ENCODE measurements around the gene SDR9C7. TPM values are rescaled to one million over a fixed set of nuclear protein-coding genes. Genes with fewer than 3 reads are reported as not detected.
"Not testable (repeated sequence)": the region's sequence is repeated elsewhere in the genome, so short reads cannot be mapped to it uniquely, and the experiment has no call there.

The SDR9C7 gene
- total RNA-seq: not detected
- polyA plus RNA-seq: not detected

- Histone ChIP-seq H3K4me3 (ENCODE audit: low read length) (no peak within 1 kb of the TSS), H3K36me3 (ENCODE audit: insufficient read depth, low read length) (no peaks in the 10 kb centered on the region), H3K4me1 (ENCODE audit: insufficient read depth, low read length) (no peaks in the 10 kb centered on the region), H3K27ac (ENCODE audit: low read depth, low read length) (no peak within 1 kb of the TSS), H3K27me3 (ENCODE audit: insufficient read depth, low read length, poor library complexity, severe bottlenecking) (no peaks in the 10 kb centered on the region), H3K9me3 (ENCODE audit: low read length) (no peaks in the 10 kb centered on the region)
- Mint-ChIP-seq H3K4me1 (peaks cover 0 to 4% (median 3%) of the 10 kb centered on the region in 3 donors), H3K36me3 (no peaks in the 10 kb centered on the region), H3K9me3 (no peaks in the 10 kb centered on the region), H3K4me3 (no peak within 1 kb of the TSS), H3K27ac (peak within 1 kb of the TSS in 1 of 8 donors; percentile 54), H3K27me3 (peaks cover 10 to 14% of the 10 kb centered on the region in 2 donors)
- ChIA-PET POLR2A (no interaction called here), CTCF (no interaction called here)
- DNase-seq: no peak
Measured at GRCh38 chr12:56933826-56934625, at the start of gene SDR9C7. TSS of gene SDR9C7 (minus strand) at chr12:56934408. CDS start at chr12:56934261, 147 bp downstream.

- Histone ChIP-seq H3K4me3 (ENCODE audit: low read length) (no peak overlapping the region), H3K4me1 (ENCODE audit: insufficient read depth, low read length) (peaks cover 9% of the 10 kb centered on the region), H3K9me3 (ENCODE audit: low read length) (no peaks in the 10 kb centered on the region), H3K27me3 (ENCODE audit: insufficient read depth, low read length, poor library complexity, severe bottlenecking) (no peaks in the 10 kb centered on the region), H3K36me3 (ENCODE audit: insufficient read depth, low read length) (no peaks in the 10 kb centered on the region), H3K27ac (ENCODE audit: low read depth, low read length) (no peak overlapping the region)
- no peaks in the 10 kb centered on the region for H3K9me3 Mint-ChIP-seq
- H3K27ac Mint-ChIP-seq: no peak overlapping the region
- ChIA-PET POLR2A (no interaction called here), CTCF (no interaction called here)
- peaks cover 5 to 8% (median 6%) of the 10 kb centered on the region in 3 donors for H3K4me1 Mint-ChIP-seq
- peaks cover 0 to 1% of the 10 kb centered on the region in 2 donors for H3K27me3 Mint-ChIP-seq
- DNase-seq: no peak
- peaks cover 0 to 3% (median 0%) of the 10 kb centered on the region in 3 donors for H3K36me3 Mint-ChIP-seq
- H3K4me3 Mint-ChIP-seq: no peak overlapping the region
Measured at GRCh38 chr12:56983386-56983785, 49.2 kb upstream of the SDR9C7 start.

DNA sequence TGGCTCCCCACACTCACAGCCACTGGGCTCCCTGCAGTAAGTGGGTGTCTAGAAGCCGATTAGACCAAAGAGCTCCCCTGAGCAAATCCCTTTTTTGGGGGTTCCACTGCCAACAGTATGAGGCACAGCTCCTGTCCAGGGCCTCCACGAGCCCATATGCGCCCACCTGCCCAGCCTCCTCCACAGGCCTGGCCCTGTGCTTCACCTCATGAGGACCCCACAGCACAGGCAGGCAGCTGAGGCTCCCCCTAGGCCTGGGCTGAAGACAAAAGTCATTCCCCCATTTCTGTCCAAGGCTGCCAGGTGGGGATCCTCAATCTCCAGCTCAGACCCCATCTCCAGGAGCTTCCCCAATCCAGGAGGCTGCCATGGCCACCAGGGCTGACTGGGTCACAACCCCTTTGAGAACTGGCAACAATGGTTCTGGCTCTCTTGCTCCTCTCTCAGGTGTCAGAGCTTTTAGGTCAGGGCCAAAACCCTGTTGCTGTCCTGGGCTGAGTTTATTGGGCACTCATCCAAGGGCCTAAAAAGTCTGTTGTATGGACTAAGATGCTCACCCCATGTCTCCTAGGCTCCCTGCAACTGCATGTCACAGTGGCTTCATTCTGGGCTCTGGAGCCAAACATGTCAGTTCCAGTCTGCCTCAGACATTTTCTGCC lies 48.5 kb upstream of the SDR9C7 start:
- H3K9me3 ChIP-seq (ENCODE audit: low read length); H3K36me3 ChIP-seq (ENCODE audit: insufficient read depth, low read length); DNase-seq; H3K4me1 Mint-ChIP-seq; H3K27me3 ChIP-seq (ENCODE audit: insufficient read depth, low read length, poor library complexity, severe bottlenecking); H3K4me3 ChIP-seq (ENCODE audit: low read length); H3K27ac Mint-ChIP-seq; CTCF ChIA-PET; POLR2A ChIA-PET; H3K4me3 Mint-ChIP-seq; H3K27ac ChIP-seq (ENCODE audit: low read depth, low read length); H3K4me1 ChIP-seq (ENCODE audit: insufficient read depth, low read length); H3K36me3 Mint-ChIP-seq; H3K9me3 Mint-ChIP-seq; H3K27me3 Mint-ChIP-seq: not testable (repeated sequence)

DNA sequence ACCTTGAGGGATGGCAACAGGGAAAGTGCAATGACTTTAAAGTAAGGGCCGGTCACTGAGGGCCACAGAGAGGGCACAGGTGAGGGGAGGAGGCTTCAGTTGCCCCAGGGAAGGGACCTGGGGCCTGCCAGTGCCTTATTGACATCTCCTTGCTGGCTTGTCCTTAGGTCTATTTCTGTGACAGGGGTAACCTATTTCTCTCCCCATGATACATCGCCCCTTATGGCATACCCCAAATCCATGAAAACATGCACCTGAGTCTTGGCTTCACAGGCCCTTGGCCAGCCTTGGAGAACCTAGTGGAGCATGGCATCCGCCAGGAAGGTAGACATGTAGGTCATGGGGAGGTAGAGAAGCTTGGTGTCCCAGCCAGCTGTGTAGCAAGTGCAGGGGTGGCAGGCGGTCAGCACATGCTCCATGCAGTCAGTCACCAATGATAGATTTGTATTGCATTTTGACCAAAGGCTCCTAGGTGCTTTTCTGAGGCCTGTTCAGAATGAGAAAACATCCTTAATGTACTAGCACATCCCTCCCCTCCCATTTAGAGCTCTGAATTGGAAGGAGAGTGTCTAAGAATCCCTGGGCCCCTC lies 46.8 kb upstream of the SDR9C7 start:
- no peak overlapping the region for H3K4me3 ChIP-seq (ENCODE audit: low read length)
- Mint-ChIP-seq H3K36me3 (peaks cover 0 to 3% (median 0%) of the 10 kb centered on the region in 3 donors), H3K4me3 (no peak overlapping the region), H3K27me3 (peaks cover 0 to under 1% of the 10 kb centered on the region in 2 donors), H3K9me3 (peaks cover 0 to 3% (median 0%) of the 10 kb centered on the region in 5 donors), H3K4me1 (no peaks in the 10 kb centered on the region), H3K27ac (no peak overlapping the region)
- ChIA-PET POLR2A (no interaction called here), CTCF (no interaction called here)
- no peaks in the 10 kb centered on the region for H3K9me3 ChIP-seq (ENCODE audit: low read length)
- no peaks in the 10 kb centered on the region for H3K36me3 ChIP-seq (ENCODE audit: insufficient read depth, low read length)
- no peak for DNase-seq
- H3K4me1 ChIP-seq (ENCODE audit: insufficient read depth, low read length): no peaks in the 10 kb centered on the region
- H3K27me3 ChIP-seq (ENCODE audit: insufficient read depth, low read length, poor library complexity, severe bottlenecking): no peaks in the 10 kb centered on the region
- H3K27ac ChIP-seq (ENCODE audit: low read depth, low read length): no peak overlapping the region

DNA sequence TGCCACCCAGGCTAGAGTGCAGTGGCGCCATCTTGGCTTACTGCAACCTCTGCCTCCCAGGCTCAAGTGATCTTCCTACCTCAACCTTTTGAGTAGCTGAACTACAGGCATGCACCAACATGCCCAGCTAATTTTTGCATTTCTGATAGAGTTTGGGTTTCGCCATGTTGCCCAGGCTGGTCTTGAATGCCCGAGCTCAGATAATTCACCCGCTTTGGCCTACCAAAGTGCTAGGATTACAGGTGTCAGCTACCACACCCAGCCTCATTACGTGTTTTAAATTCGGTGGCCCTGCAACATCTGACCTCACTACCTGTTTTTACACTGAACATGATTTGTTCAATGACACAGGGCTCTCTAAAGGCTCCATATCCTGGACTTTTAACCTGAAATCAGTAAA lies 46.1 kb upstream of the SDR9C7 start:
- CTCF ChIA-PET: no interaction called here
- POLR2A ChIA-PET: no interaction called here
- no peaks in the 10 kb centered on the region for H3K9me3 ChIP-seq (ENCODE audit: low read length)
- Mint-ChIP-seq H3K9me3 (peaks cover 0 to 3% (median 0%) of the 10 kb centered on the region in 5 donors), H3K36me3 (peaks cover 0 to 3% (median 0%) of the 10 kb centered on the region in 3 donors), H3K27me3 (no peaks in the 10 kb centered on the region), H3K4me1 (no peaks in the 10 kb centered on the region), H3K27ac (no peak overlapping the region), H3K4me3 (no peak overlapping the region)
- no peaks in the 10 kb centered on the region for H3K27me3 ChIP-seq (ENCODE audit: insufficient read depth, low read length, poor library complexity, severe bottlenecking)
- H3K36me3 ChIP-seq (ENCODE audit: insufficient read depth, low read length): no peaks in the 10 kb centered on the region
- DNase-seq: no peak
- H3K4me1 ChIP-seq (ENCODE audit: insufficient read depth, low read length): no peaks in the 10 kb centered on the region
- no peak overlapping the region for H3K4me3 ChIP-seq (ENCODE audit: low read length)
- no peak overlapping the region for H3K27ac ChIP-seq (ENCODE audit: low read depth, low read length)

DNA sequence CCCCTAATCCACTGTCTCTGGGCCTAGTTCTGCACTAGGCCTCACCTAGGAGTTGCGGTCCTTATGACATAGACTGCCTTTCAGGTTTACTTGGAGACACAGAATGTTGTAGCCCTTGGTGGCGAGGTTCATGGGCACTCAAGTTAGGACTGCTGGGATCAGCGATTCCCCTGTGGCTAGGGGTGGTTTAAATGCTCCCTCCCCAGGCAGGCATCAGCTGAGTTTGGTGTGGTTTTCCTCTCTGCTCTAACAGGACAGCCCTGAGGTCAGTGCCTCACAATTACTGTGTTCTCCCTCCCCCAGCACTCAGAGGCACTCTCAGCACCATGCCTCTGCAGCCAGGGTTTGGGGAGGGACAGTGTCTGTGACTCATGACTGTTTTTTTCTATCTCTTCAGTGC lies 45.4 kb upstream of the SDR9C7 start:
- Histone ChIP-seq H3K9me3 (ENCODE audit: low read length) (no peaks in the 10 kb centered on the region), H3K36me3 (ENCODE audit: insufficient read depth, low read length) (no peaks in the 10 kb centered on the region), H3K4me3 (ENCODE audit: low read length) (no peak overlapping the region), H3K27ac (ENCODE audit: low read depth, low read length) (no peak overlapping the region), H3K4me1 (ENCODE audit: insufficient read depth, low read length) (no peaks in the 10 kb centered on the region), H3K27me3 (ENCODE audit: insufficient read depth, low read length, poor library complexity, severe bottlenecking) (no peaks in the 10 kb centered on the region)
- Mint-ChIP-seq H3K9me3 (peaks cover 0 to 3% (median 0%) of the 10 kb centered on the region in 5 donors), H3K27ac (no peak overlapping the region), H3K27me3 (no peaks in the 10 kb centered on the region), H3K4me3 (no peak overlapping the region), H3K4me1 (no peaks in the 10 kb centered on the region), H3K36me3 (peaks cover 0 to 3% (median 0%) of the 10 kb centered on the region in 3 donors)
- no peak for DNase-seq
- POLR2A ChIA-PET: no interaction called here
- CTCF ChIA-PET: no interaction called here

DNA sequence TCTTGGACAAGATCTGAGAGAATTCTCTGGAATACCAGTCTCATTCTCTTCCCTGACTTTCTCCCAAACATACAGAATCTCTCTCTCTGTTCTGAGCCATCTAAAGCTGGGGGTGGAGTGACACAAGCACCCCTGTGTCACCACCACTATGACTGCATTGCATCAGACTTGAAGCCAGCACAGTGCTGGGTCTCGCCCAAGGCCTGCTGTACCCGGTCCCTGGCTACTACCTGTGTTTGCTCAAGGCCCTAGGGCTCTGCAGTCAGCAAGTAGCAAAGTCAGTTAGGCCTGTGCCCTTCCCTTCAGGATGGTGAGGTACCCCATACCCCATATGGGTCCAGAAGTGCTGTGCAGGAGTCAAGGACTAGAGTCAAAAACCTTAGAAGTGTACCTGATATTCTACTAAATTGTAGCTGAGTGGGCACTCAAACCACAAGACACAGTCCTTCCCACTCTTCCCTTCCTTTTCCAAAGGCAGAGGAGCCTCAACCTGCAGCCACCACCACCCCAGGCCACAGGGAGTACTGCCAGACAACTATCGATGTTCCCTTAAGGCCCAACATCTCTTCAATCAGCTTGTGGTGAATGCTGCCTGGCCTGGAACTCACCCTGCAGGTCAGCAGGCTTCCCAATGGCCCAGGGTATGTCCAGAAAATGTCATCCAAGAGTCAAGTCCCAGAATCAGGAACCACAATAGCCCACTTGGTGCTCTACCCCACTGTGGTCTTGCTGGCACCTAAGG lies 44.4 kb upstream of the SDR9C7 start:
- Mint-ChIP-seq H3K36me3 (peaks cover 0 to 3% (median 0%) of the 10 kb centered on the region in 3 donors), H3K27me3 (no peaks in the 10 kb centered on the region), H3K4me3 (no peak overlapping the region), H3K27ac (peak overlapping the region in 2 of 8 donors; percentile 33 to 77), H3K9me3 (peaks cover 0 to 3% (median 0%) of the 10 kb centered on the region in 5 donors), H3K4me1 (no peaks in the 10 kb centered on the region)
- CTCF ChIA-PET: no interaction called here
- Histone ChIP-seq H3K36me3 (ENCODE audit: insufficient read depth, low read length) (no peaks in the 10 kb centered on the region), H3K9me3 (ENCODE audit: low read length) (no peaks in the 10 kb centered on the region), H3K4me3 (ENCODE audit: low read length) (no peak overlapping the region), H3K4me1 (ENCODE audit: insufficient read depth, low read length) (no peaks in the 10 kb centered on the region), H3K27ac (ENCODE audit: low read depth, low read length) (no peak overlapping the region), H3K27me3 (ENCODE audit: insufficient read depth, low read length, poor library complexity, severe bottlenecking) (no peaks in the 10 kb centered on the region)
- no peak for DNase-seq
- POLR2A ChIA-PET: no interaction called here

DNA sequence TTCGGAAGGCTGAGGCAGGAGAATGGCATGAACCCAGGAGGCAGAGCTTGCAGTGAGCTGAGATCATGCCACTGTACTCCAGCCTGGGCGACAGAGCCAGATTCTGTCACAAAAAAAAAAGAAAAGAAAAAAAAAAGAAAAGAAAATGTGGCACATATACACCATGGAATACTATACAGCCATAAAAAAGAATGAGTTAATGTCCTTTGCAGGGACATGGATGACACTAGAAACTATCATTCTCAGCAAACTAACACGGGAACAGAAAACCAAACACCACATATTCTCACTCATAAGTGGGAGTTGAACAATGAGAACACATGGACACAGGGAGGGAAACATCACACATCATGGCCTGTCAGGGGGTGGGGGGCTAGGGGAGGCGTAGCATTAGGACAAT lies 43.2 kb upstream of the SDR9C7 start:
- H3K9me3 Mint-ChIP-seq; POLR2A ChIA-PET; H3K27me3 Mint-ChIP-seq; CTCF ChIA-PET; H3K36me3 Mint-ChIP-seq; H3K4me1 ChIP-seq (ENCODE audit: insufficient read depth, low read length); H3K27ac ChIP-seq (ENCODE audit: low read depth, low read length); H3K9me3 ChIP-seq (ENCODE audit: low read length); H3K36me3 ChIP-seq (ENCODE audit: insufficient read depth, low read length); DNase-seq; H3K27me3 ChIP-seq (ENCODE audit: insufficient read depth, low read length, poor library complexity, severe bottlenecking); H3K27ac Mint-ChIP-seq; H3K4me1 Mint-ChIP-seq; H3K4me3 ChIP-seq (ENCODE audit: low read length); H3K4me3 Mint-ChIP-seq: not testable (repeated sequence)
